ENCODE measurements around the gene ALOX5AP.

GRCh38 chr13:30715372-30715756 is 20.0 kb upstream of the ALOX5AP start:
- TF ChIP-seq CTCF (conservative IDR thresholded peaks at IDR 0.05) (no peak), EZH2 (IDR thresholded peaks at IDR 0.05; ENCODE audit: low read depth) (no peak)
